ENCODE measurements around the gene SLC49A4. TPM values are rescaled to one million over a fixed set of nuclear protein-coding genes. Genes with fewer than 3 reads are reported as not detected.

Gene SLC49A4
- total and polyA plus RNA-seq, 2 of the 8 experiments (the other 6 are each of a cell fraction or from before 2014, with no cell fraction given): 9.5 to 10.2 TPM

GRCh38 chr3:122913539-122914100, 118.8 kb downstream of the SLC49A4 start:
- TF ChIP-seq JUND (IDR thresholded peaks at IDR 0.05; ENCODE audit: low read length) (no peak), BCL11A (IDR thresholded peaks at IDR 0.05; ENCODE audit: low read depth in 2 of 2, low read length in 2 of 2) (no peak), CTBP2 (IDR thresholded peaks at IDR 0.05; ENCODE audit: borderline replicate concordance, insufficient read depth, insufficient read length, low read length) (no peak), EP300 (IDR thresholded peaks at IDR 0.05; ENCODE audit: borderline replicate concordance in 1 of 2, low read depth in 2 of 2, low read length in 2 of 2) (no peak), POU5F1 (IDR thresholded peaks at IDR 0.05; ENCODE audit: low read depth, low read length) (no peak), CHD1 (IDR thresholded peaks at IDR 0.05; ENCODE audit: low read depth, low read length) (no peak), MAFK (IDR thresholded peaks at IDR 0.05; ENCODE audit: low read depth, low read length) (no peak), POLR2A (IDR thresholded peaks at IDR 0.05; ENCODE audit: control extremely low read depth in 1 of 2, low read depth in 2 of 2, low read length in 2 of 2) (no peak), CEBPB (IDR thresholded peaks at IDR 0.05; ENCODE audit: low read depth, low read length) (no peak), CBX8 (IDR thresholded peaks at IDR 0.05; ENCODE audit: borderline replicate concordance, low read depth, low read length) (no peak), GABPA (IDR thresholded peaks at IDR 0.05; ENCODE audit: borderline replicate concordance, insufficient read depth, low read length) (no peak), RBBP5 (IDR thresholded peaks at IDR 0.05; ENCODE audit: borderline replicate concordance, low read depth, low read length) (no peak)

More at GRCh38 chr3:122913539-122914100, 118.8 kb downstream of the SLC49A4 start:
- H2BK5ac ChIP-seq (ENCODE audit: low read depth, low read length): no peak overlapping the region
- no peak overlapping the region for H3K9ac ChIP-seq (replicated peaks in 1 of 4; ENCODE audit: extremely low read depth in 1 of 4, low read depth in 3 of 4, low read length in 3 of 4)
- H2BK15ac ChIP-seq (ENCODE audit: low read length): no peak overlapping the region
- no peak overlapping the region for H4K91ac ChIP-seq (replicated peaks; ENCODE audit: insufficient read length, low read length)
- H3K23me2 ChIP-seq (ENCODE audit: low read depth, low read length): no peaks in the 10 kb centered on the region
- H3K4me1 ChIP-seq (replicated peaks in 1 of 4; ENCODE audit: control insufficient read depth in 3 of 4, insufficient read depth in 4 of 4, low read length in 3 of 4): no peaks in the 10 kb centered on the region
- H3K23ac ChIP-seq (ENCODE audit: insufficient read length): no peak overlapping the region
- H2BK12ac ChIP-seq (ENCODE audit: low read depth, low read length): no peak overlapping the region
- H3K79me1 ChIP-seq (ENCODE audit: low read depth, low read length): no peaks in the 10 kb centered on the region
- no peak overlapping the region for H4K5ac ChIP-seq (ENCODE audit: insufficient read length, low read depth, low read length)
- no peak overlapping the region for H2AFZ ChIP-seq (ENCODE audit: low read length)
- H3K18ac ChIP-seq (ENCODE audit: extremely low read depth, low read length): no peak overlapping the region
- no peaks in the 10 kb centered on the region for H3K79me2 ChIP-seq (ENCODE audit: control insufficient read depth in 1 of 2, insufficient read depth in 2 of 2, low read length in 2 of 2)
- no peak overlapping the region for H2BK20ac ChIP-seq (ENCODE audit: low read length)
- H3K4me3 ChIP-seq (ENCODE audit: extremely low read depth in 1 of 4, insufficient read depth in 2 of 4, low read depth in 3 of 4, low read length in 4 of 4): no peak overlapping the region
- no peak overlapping the region for H3K14ac ChIP-seq (ENCODE audit: insufficient read length)
- peaks cover 0 to 9% (median 5%) of the 10 kb centered on the region in 4 experiments; a peak in 4 of 8 replicates for H3K36me3 ChIP-seq (ENCODE audit: control insufficient read depth in 2 of 4, insufficient read depth in 4 of 4, low read length in 3 of 4)
- CTCF ChIA-PET (ENCODE audit: partially characterized antibody): interaction anchor here (1.9 kb wide), 1 partner anchor 29 kb away, joined by 5 read pairs; no protein-coding TSS in a partner anchor
- no peak overlapping the region for H2BK120ac ChIP-seq (replicated peaks; ENCODE audit: low read depth, low read length)
- H2AK5ac ChIP-seq (ENCODE audit: low read depth, low read length): no peak overlapping the region
- FAIRE-seq (no peak), DNase-seq (ENCODE audit: low read depth in 1 of 2, low spot score in 2 of 2) (no peak)
- H3K27ac ChIP-seq (ENCODE audit: low read depth, low read length): no peak overlapping the region
- H4K20me1 ChIP-seq (replicated peaks in 1 of 2; ENCODE audit: control insufficient read depth in 1 of 2, insufficient read depth in 2 of 2, low read length in 2 of 2): no peaks in the 10 kb centered on the region
- no peaks in the 10 kb centered on the region for H3K9me3 ChIP-seq (ENCODE audit: insufficient read depth in 2 of 2, low read depth in 1 of 2, low read length in 1 of 2)
- H3K4me2 ChIP-seq (ENCODE audit: insufficient read depth in 1 of 2, low read depth in 2 of 2, low read length in 2 of 2): no peak overlapping the region
- POLR2A ChIA-PET (ENCODE audit: partially characterized antibody): no interaction called here
- 86% methylated on average over 33 of the region's 33 CpGs; no CpG with 5 or more reads in 1 of the 2 experiments for WGBS, 2 experiments (ENCODE audit: extremely low coverage in 1 of 2, insufficient coverage in 1 of 2, insufficient read length in 1 of 2, insufficient replicate concordance in 2 of 2, low coverage in 1 of 2, low lambda C conversion rate in 2 of 2, missing lambda C conversion rate in 1 of 2)
- H4K8ac ChIP-seq (ENCODE audit: extremely low read depth, insufficient read depth, low read length): no peak overlapping the region; the same call in 1 of the 2 replicates
- H3K4ac ChIP-seq (replicated peaks; ENCODE audit: insufficient read length, low read depth, low read length): no peak overlapping the region
- H3K27me3 ChIP-seq (replicated peaks in 1 of 4; ENCODE audit: control insufficient read depth in 3 of 4, extremely low read depth in 1 of 4, insufficient read depth in 3 of 4, low read length in 3 of 4): no peaks in the 10 kb centered on the region; a peak in 2 of 7 replicates
- H3K56ac ChIP-seq (replicated peaks; ENCODE audit: insufficient read length, low read depth, low read length): no peak overlapping the region

Measured in H1 (cell line).